Endothelial cell of umbilical vein (primary cell): ENCODE results near the gene CEP120. TPM values are rescaled to one million over a fixed set of nuclear protein-coding genes. Genes with fewer than 3 reads are reported as not detected.

Experiments used
- BruUV-seq: library from RNA; stranded (reverse); fragments of 400-500 nt; replicated peaks from 2 replicates; lab custom pipeline; 2021; lab: Mats Ljungman, UMichigan
- CTCF ChIA-PET: fragments of 300-600, 350-600 bp; sonication (Branson Sonifier 250); formaldehyde crosslinking; loops from one replicate; lab custom pipeline; 2021; ENCODE audit warnings: antibody characterized with exemption, inconsistent platforms; lab: Charles Lee
- POLR2A ChIA-PET: fragments of 300-600, 350-600 bp; sonication (Branson Sonifier 250); formaldehyde crosslinking; loops from one replicate; lab custom pipeline; 2021; ENCODE audit warnings: antibody characterized with exemption, inconsistent platforms; lab: Charles Lee
- DNase-seq: peaks from one replicate; pipeline ENCODE4 v3.0.0-alpha.2; 2011; ENCODE audit warnings: low read depth, low spot score
- FAIRE-seq: peaks from 2 replicates; lab custom pipeline; 2011; peaks lifted over from hg19 to GRCh38; lab: Jason Lieb, UNC
- H2AFZ ChIP-seq: 2 replicates; pipeline ENCODE4 v1.6.0; 2012; ENCODE audit warnings: low read depth, low read length, control low read depth, inconsistent platforms
- H3K27ac ChIP-seq: 2 replicates; pipeline ENCODE4 v1.5.1; 2011; ENCODE audit warnings: low read depth, mild to moderate bottlenecking, control low read depth, low read length, moderate library complexity; ENCODE audit not compliant: insufficient read depth
- H3K27me3 ChIP-seq, 2 experiments: 2 replicates each; pipeline versions ENCODE4 v1.6.0 to v1.6.1; 2011; ENCODE audit warnings: low read length in 2 of 2, mixed read lengths in 1 of 2; ENCODE audit not compliant: control insufficient read depth in 2 of 2, insufficient read depth in 2 of 2
- H3K36me3 ChIP-seq, 2 experiments: 2 replicates in 1 of 2; 3 replicates in 1 of 2; pipeline ENCODE4 v1.5.1; 2011; ENCODE audit warnings: low read length in 2 of 2, mild to moderate bottlenecking in 1 of 2, moderate library complexity in 1 of 2; ENCODE audit not compliant: control insufficient read depth in 2 of 2, insufficient read depth in 2 of 2; ENCODE audit errors: extremely low read depth in 1 of 2
- H3K4me1 ChIP-seq: 3 replicates; pipeline ENCODE4 v1.5.1; 2011; ENCODE audit warnings: mild to moderate bottlenecking, low read length; ENCODE audit not compliant: control insufficient read depth, insufficient read depth; ENCODE audit errors: extremely low read depth
- H3K4me2 ChIP-seq: 2 replicates; pipeline ENCODE4 v1.6.1; 2011; ENCODE audit warnings: low read length, control low read depth, mixed read lengths; ENCODE audit not compliant: insufficient read depth
- H3K4me3 ChIP-seq, 3 experiments: fragments of 200-600 bp in 1 of 3; sonication (generic), shearing (Covaris generic) in 1 of 3; replicated peaks in 1 of 3; 2 replicates each; pipeline ENCODE4 v1.5.1; 2011 to 2016; ENCODE audit warnings: control low read depth in 3 of 3, low read length in 3 of 3, mild to moderate bottlenecking in 2 of 3, inconsistent platforms in 1 of 3, low read depth in 1 of 3, moderate library complexity in 1 of 3; ENCODE audit not compliant: insufficient read depth in 1 of 3
- H3K79me2 ChIP-seq: 2 replicates; pipeline ENCODE4 v1.6.0; 2012; ENCODE audit warnings: low read length, inconsistent platforms; ENCODE audit not compliant: control insufficient read depth, insufficient read depth
- H3K9ac ChIP-seq: replicated peaks from 2 replicates; pipeline ENCODE3; 2011; ENCODE audit warnings: low read length, control low read depth; ENCODE audit not compliant: insufficient read depth; ENCODE audit errors: extremely low read depth
- H3K9me1 ChIP-seq: replicated peaks from 3 replicates; pipeline ENCODE4 v1.6.0; 2011; ENCODE audit warnings: mild to moderate bottlenecking, low read length; ENCODE audit not compliant: control insufficient read depth, insufficient read depth; ENCODE audit errors: extremely low read depth
- H3K9me3 ChIP-seq: replicated peaks from 2 replicates; pipeline ENCODE4 v1.5.1; 2012; ENCODE audit warnings: low read length, inconsistent platforms; ENCODE audit not compliant: control insufficient read depth, insufficient read depth
- H4K20me1 ChIP-seq: replicated peaks from 2 replicates; pipeline ENCODE3; 2011; ENCODE audit warnings: mild to moderate bottlenecking, low read length; ENCODE audit not compliant: control insufficient read depth, insufficient read depth; ENCODE audit errors: extremely low read depth
- CTCF ChIP-seq, 2 donors: IDR thresholded peaks; 1 replicate in 1 of 2; 2 replicates in 1 of 2; pipeline ENCODE4 v1.5.1; 2011; ENCODE audit warnings: low read length in 2 of 2, mild to moderate bottlenecking in 2 of 2, moderate library complexity in 2 of 2, control low read depth in 1 of 2, inconsistent platforms in 1 of 2, low read depth in 1 of 2; ENCODE audit not compliant: insufficient read depth in 1 of 2; ENCODE audit errors: extremely low read depth in 1 of 2
- EZH2 ChIP-seq: IDR thresholded peaks from 2 replicates; pipeline ENCODE4 v1.6.1; 2012; ENCODE audit warnings: borderline replicate concordance, low read depth, mild to moderate bottlenecking, moderate library complexity, low read length, inconsistent platforms; ENCODE audit not compliant: severe bottlenecking
- FOS ChIP-seq: IDR thresholded peaks from 2 replicates; pipeline ENCODE4 v1.6.1; 2011; ENCODE audit warnings: mild to moderate bottlenecking, low read length, moderate library complexity, borderline replicate concordance; ENCODE audit not compliant: insufficient read depth
- GATA2 ChIP-seq: IDR thresholded peaks from 2 replicates; pipeline ENCODE4 v1.7.0; 2011; ENCODE audit warnings: low read depth, mild to moderate bottlenecking, moderate library complexity, mixed read lengths, low read length; ENCODE audit not compliant: insufficient read length, insufficient read depth
- JUN ChIP-seq: IDR thresholded peaks from 2 replicates; pipeline ENCODE4 v1.6.1; 2011; ENCODE audit warnings: borderline replicate concordance, low read depth; ENCODE audit not compliant: insufficient read length, insufficient read depth
- MAX ChIP-seq: IDR thresholded peaks from 2 replicates; pipeline ENCODE4 v1.6.1; 2011; ENCODE audit not compliant: insufficient read depth, insufficient read length
- MYC ChIP-seq: IDR thresholded peaks from one replicate; pipeline ENCODE4 v1.6.1; 2011; ENCODE audit warnings: mild to moderate bottlenecking, low read depth, low read length
- POLR2A ChIP-seq: IDR thresholded peaks from 2 replicates; pipeline ENCODE4 v1.6.1; 2012; ENCODE audit warnings: low read depth, mild to moderate bottlenecking, control low read depth, low read length
- POLR2AphosphoS5 ChIP-seq: IDR thresholded peaks from 2 replicates; pipeline ENCODE4 v1.6.1; 2012; ENCODE audit warnings: low read depth, mild to moderate bottlenecking, control low read depth, low read length, moderate library complexity; ENCODE audit not compliant: insufficient read depth
- dilution Hi-C: fragments of 300-500 bp; cut with MboI; formaldehyde crosslinking; loops from one replicate; pipeline ENCODE4 v1.15.0; 2019; ENCODE audit warnings: low sequenced_read_pairs; ENCODE audit not compliant: extremely low pct_ligation_motif_present
- intact Hi-C: fragments of 100-400 bp; cut with micrococcal nuclease; formaldehyde crosslinking; loops from one replicate; pipeline ENCODE4 v1.10.0; 2022
- polyA plus RNA-seq, 4 experiments: library from polyadenylated mRNA; depleted of rRNA in 3 of 4; stranded (reverse) in 3 of 4; unstranded in 1 of 4; fragments of >200 nt; gene quantifications; 2 replicates each; pipeline versions ENCODE4 v1.2.1 to v1.2.3, GENCODE V29; 2011 to 2012; ENCODE audit warnings: missing spikeins in 1 of 4
- total RNA-seq: library from RNA; stranded (reverse); gene quantifications from 2 replicates; pipeline ENCODE4 v1.2.3, GENCODE V29; 2021

Gene CEP120
- total and polyA plus RNA-seq, 2 donors (not counting 3 experiments of a cell fraction or from before 2014, with no cell fraction given) = 6.6 to 18.8 TPM

- Histone ChIP-seq H3K79me2 (no peaks in the 10 kb centered on the region), H3K36me3 (no peaks in the 10 kb centered on the region), H3K9me1 (no peaks in the 10 kb centered on the region), H3K4me3 (no peak overlapping the region), H3K27ac (no peak overlapping the region), H2AFZ (no peak overlapping the region), H4K20me1 (no peaks in the 10 kb centered on the region), H3K4me1 (no peaks in the 10 kb centered on the region), H3K9me3 (no peaks in the 10 kb centered on the region), H3K9ac (no peak overlapping the region), H3K27me3 (no peaks in the 10 kb centered on the region), H3K4me2 (no peak overlapping the region)
- intact Hi-C loops = no loop called here
- POLR2A ChIA-PET = no interaction called here
- dilution Hi-C loops = no loop called here
- TF ChIP-seq EZH2 (no peak), MAX (no peak), FOS (no peak), POLR2AphosphoS5 (no peak), GATA2 (no peak), JUN (no peak), MYC (no peak), CTCF (IDR thresholded peaks at IDR 0.05; ENCODE audit: extremely low read depth in 1 of 2, insufficient read depth in 1 of 2, low read depth in 1 of 2, low read length in 2 of 2) (no peak), POLR2A (no peak)
- CTCF ChIA-PET = no interaction called here
- DNase-seq (no peak), FAIRE-seq (no peak)
- no TSS peak for BruUV-seq
Measured at GRCh38 chr5:123429993-123430392, 6.8 kb upstream of the CEP120 start.
